Superior temporal gyrus (tissue), 1 donor: ENCODE data around the gene IFT57.
A peak's percentile ranks its signal among the peaks of the same experiment; 100 is the strongest.
"Not testable (repeated sequence)": the region's sequence is repeated elsewhere in the genome, so short reads cannot be mapped to it uniquely, and the experiment has no call there.

Experiments
- DNase-seq: peaks from one replicate; pipeline ENCODE4 v3.0.0-alpha.2; 2016; ENCODE audit errors: extremely low spot score

IFT57 gene

DNA sequence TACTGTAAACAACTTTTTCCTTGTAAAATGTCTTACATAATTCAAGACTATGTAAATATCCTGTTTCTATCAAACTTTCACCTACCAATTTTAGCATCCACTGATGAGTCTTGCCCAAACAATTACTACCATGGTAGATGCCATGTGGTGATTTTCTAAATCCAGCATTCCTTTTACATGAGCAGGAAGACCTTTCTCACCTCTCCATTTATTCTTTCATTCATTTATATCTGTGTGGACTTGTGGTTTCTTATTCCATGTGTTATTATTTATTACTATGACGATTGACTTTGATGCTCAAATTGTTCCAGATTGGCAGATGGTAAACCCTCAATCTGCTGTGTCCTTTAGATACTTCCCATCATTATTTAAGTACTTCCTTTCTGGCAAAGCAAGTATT lies 62.4 kb downstream of the IFT57 start:
- DNase-seq = no peak

DNA sequence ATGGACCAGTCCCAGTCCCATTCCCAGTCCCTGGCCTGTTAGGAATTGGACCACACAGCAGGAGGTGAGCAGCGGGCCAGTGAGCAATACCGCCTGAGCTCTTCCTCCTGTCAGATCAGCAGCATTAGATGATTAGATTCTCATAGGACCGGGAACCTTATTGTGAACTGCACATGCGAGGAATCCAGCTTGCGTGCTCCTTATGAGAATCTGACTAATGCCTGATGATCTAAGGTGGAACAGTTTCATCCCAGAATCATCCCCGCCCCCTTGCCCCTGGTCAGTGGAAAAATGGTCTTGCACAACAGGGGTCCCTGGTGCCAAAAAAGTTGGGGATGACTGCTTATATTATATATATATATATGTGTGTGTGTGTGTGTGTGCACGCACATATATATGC lies 63.1 kb downstream of the IFT57 start:
- DNase-seq = no peak

DNA sequence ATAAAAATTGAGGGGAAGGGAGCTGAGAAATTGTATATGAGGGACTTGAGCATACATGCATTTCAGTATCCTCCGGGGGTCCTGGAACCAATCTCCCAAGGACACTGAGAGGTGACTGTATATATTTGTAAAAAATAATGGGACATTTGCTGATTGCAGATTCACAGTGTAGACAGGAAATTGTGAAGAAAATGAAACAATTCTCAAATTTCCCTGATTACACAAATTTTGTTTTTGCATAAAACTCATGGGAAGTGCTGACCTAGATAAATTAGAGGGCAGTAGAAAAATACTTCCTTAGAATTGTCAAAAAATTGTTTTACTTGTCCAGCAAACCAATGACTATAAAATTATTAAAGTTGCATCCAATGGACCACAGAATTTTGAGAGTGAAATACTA lies 64.0 kb downstream of the IFT57 start:
- no peak for DNase-seq

DNA sequence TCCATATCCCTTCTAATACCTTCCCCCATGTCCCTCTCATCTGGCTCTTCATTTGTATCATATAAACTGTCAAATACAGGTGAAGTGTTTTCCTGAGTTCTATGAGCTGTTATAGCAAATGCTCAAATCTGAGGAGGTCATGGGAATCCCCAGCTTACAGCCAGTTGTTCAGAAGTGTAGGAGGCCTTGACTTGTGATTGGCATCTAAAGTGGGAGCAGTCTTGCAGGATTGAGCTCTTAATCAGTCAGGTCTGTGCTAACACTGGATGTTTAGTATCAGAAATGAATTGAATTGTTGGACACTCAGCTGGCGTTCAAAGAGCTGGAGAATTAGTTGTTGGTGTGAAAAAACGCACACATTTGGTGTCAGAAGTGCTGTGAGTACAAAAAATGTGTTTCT lies 65.0 kb downstream of the IFT57 start:
- no peak for DNase-seq

DNA sequence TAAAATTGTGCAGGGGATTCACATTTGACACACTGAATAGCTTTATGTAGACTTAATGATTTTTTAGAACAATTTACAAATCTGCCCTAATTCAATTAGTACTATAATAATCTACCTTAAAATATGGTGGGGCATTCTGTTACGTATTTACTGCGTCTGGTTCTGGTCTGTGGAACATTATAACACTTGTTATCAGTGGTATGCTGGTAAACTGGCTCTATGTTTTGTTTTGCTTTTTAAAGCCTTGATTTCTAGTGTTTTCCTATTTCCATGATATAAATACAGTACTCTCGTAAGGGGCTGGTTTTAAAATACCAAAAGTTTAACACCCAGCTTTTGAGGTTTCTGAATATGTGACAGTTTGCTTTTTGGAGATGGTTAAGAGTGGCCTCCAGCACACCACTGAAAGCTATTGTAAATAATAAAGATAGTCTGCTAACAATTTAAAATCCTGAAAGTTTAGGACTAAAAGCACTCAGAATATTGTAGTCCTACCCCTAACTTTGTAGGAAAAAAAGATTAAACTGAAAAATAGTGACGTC lies 65.8 kb downstream of the IFT57 start:
- no peak for DNase-seq

DNA sequence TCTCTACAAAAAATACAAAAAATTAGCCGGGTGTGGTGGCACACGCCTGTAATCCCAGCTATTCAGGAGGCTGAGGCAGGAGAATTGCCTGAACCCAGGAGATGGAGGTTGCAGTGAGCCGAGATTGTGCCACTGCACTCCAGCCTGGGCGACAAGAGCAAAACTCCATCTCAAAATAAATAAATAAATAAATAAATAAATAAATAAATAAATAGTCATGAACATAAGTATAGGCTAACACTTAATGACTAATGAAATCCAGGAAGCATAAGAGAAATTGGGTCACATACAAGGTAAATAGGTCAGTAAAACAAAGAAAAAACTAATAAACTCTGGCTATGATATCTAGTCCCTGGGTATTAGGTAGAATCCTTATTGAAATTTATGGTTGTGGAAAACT lies 66.6 kb downstream of the IFT57 start:
- not testable (repeated sequence) for DNase-seq

DNA sequence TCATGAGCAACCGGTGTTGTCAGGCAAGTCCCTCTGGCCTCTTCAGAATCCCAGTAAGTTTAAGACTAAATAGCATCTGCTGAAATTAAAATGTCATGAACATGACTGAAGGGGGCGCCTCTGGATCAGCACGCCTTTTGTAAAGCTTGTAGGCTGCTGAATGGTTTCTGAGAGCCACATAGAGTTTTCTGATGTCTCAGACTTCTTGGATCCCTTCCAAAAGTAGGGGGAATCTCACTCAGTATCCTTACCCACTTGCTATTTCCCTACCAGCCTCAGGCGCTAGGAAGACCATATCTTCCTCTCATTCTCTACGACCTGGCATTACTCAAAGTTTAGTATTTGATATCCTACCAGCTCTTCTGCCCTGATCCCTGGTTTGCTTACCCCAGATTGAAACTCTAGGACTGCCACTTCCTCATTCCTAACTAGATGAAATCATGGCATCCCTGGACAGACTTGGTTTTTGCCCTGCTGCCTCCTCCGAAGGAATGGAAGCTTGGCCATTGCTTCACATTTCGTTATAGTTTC lies 68.7 kb downstream of the IFT57 start:
- DNase-seq = no peak

DNA sequence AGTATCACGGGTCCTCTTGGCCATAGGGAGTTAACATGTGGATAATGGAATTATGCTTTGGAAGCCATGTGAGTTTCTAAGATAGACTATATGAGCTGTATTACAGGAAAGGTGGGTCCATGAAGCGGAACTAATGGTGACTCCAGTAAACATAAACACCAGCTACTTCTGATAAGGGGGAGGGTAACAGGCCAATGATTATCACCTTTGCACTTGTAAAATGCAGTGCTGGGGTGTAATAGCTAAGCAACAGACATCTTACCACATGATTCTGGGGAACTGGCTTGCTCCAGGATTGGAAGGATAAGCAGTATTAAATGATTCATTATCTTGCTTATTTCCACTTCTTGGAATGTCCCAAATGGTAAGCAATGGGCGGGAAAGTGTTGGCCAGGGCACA lies 70.0 kb downstream of the IFT57 start:
- no peak for DNase-seq

DNA sequence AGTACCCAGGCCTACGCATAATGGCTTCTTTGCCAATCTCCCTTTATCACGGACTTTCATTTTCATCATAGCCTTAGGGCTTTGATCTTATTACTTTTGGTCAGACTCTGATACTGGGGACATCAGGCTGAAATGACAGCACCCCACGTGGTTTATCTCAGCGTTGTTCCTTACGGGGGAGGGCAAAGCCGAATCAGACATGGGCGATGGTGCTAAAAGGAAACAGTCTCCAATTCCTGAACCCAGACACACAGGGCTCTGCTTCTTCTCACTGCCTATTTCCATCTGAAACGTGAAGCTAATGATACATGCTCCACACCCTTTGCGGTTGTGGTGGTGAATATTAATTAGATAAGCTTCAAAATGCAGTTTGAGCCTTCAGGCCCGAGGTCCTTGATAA lies 72.0 kb downstream of the IFT57 start:
- DNase-seq = no peak

DNA sequence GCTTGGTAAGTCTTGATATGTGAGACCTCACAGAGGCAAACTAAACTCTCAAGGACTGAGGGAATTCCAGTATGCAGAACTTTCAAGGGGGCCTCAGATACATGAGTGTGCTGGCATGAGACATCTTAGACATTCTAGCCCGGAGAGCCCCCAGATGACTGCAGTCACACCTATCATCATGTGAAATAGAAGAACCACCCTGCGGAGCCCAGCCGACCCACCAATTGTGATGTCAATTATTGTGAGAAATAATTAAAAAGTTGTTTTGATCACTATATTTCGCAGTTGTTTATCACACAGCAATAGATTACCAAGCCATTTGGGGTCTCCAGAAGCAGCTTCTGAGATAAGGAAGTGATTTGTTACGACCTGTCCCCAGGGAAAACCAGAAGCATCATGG lies 76.1 kb downstream of the IFT57 start:
- no peak for DNase-seq

DNA sequence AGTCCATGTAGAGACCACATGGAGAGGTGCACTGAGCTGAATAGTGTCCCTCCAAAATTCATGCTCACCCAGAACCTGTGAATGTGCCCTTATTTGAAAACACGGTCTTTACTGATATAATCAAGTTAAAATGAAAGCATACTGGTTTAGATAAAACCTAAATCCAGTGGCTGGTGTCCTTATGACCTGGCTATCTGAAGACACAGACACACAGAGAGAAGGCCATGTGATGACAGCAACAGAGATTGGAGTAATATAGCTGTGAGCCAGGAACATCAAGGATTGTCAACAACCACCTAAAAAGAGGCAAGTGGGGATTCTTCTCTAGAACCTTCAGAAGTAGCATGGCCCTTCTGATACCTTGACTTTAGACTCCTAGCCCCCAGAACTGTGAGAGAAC lies 76.6 kb downstream of the IFT57 start:
- DNase-seq = no peak

DNA sequence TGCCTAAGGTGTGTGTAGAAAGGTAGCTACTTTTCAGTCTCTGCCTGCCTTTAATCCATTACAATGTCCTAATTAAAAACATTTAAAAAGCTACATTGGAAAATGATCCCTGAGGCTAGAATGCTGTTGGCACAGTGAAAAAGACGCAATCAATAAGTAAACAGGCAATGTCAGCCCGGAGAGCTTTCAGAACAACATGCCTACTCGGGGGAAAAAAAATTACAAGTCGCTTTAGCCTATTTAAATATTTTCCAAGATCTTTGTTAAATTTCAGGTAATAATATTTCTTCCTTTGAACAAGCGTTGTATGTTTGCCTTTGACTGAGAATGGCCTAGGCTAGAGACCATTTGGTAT lies 84.8 kb downstream of the IFT57 start:
- DNase-seq = no peak

DNA sequence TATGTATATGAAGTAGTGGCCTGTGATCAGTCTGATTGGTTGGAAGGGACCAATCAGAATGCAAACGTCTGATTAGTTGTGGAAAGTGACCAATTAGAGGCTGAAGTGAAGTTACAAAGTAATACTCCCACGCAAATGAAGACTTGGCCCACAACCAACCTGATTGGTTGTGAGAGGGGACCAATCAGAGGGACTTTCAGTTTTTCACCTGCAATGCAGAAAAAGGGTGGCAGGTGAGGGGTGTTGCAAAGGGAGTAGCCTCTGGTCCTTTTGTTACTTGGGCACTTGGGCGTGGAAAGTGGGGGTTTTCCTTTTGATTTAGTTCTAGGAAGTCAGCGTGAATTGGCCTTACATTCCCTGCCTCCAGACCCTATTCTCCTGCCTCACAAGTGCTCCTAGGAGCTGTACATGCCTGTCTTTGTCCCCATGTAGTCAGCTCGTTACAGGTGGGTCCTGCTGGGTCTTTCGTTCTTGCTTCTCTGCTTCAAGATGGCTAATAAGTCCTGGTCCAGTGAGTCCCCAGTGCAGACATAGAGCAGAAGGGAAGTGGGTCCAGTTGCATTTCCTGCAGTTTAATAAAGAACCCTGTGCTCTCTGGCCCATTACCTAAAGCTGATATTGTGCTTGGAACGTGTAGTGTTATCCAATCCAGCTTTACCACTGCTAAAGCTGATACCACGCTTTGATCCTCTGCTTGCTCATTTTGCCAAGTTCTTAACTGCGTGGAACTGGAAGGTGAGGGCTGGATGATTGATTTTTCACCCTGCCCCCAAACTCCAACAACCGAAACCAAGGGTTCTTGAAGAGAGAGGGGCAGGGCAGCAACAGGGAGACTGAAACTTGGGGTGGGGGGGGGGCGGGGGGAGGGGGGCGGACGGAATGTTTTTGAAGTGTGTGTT lies 85.4 kb downstream of the IFT57 start:
- DNase-seq = no peak

DNA sequence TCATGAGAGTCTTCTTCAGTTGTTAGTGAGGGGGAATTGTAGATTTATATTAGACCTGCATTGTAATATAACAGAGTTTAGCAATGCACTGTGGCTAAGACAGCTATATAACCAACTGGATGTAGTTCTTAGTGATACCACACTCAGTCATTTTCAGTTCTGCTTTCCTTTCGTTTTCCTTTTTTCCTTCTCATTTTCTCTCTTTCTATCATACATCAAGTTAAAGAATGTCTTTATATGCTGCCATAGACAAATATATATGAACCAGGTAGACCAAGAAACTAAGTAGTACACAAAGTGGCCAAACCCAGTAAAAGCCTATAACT lies 87.7 kb downstream of the IFT57 start:
- DNase-seq = no peak

DNA sequence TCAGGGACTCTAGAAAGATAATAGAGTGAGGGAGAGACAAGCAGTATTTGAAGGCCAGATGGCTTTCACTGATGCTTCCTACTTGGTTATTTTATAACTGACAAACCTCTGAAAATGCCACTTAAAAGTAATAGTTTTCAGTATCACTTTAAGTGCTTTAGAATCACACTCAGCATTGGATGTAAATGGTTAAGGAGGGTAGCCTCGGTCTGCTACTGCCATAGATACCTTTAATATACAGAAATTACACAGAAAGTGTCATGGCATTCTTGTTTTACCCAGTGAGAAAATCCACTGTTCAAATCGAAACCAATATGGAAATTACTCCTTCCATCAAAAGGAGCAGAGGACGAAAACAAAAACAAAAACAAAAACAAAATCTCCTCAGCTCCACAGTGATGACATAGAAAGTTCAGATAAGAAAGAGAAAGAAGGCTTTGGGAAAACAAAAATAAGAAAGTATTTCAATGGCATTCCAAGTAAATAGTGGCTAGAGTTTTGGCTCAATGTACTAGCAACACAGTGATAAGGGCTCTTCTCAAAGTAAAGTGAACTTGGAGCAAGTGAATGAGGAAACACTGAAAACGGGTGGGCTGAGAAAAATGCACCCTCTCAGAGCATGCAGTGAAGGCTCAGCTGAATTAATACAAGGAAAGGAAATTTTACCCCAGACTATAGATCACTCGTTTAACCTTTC lies 88.2 kb downstream of the IFT57 start:
- no peak for DNase-seq

DNA sequence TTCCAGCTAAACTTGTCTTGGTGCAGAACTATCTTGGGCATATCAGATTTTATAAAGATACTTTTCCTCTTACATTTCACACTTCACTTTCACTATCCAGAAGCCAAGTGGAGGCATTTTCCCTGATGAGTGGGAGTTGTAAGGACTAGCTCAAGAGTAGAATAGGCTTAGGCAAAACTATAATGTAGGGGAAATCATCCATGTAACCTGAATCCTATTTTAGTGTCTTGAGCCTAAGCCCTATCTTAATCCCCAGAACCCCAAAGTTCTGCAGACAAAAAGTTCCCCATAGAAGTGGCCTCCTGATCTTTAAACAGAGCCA lies 89.2 kb downstream of the IFT57 start:
- no peak for DNase-seq

DNA sequence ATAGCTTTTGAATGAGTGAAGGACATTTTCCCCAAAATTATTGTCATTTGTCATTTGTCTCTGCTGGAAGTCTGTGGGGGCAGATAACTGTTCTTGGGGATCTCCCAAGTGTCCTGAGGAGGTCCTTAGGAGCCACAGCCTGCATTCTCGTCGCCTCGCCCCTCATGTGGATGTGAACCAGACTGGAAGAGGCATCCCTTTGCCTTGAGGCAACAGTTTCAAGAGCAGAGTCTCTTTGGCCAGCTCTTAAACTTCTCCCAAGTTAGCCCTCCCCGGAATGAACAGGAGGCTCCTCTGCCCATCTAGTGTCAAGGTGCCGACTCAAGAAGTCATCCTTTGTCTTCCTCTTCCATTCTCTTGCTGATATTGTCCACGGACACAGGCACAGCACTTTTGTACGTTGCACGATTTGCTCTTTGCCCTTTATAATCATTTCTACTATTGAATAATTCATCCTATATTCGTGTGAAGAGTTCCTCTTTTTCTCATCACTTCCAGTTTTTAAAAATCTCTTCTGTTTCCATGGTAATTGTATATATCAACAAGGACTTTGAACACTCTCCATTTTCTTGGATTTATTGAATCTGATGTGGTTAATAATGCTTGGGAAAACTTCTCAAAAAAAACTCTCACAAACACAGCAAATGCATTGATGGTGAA lies 90.6 kb downstream of the IFT57 start:
- DNase-seq = no peak

DNA sequence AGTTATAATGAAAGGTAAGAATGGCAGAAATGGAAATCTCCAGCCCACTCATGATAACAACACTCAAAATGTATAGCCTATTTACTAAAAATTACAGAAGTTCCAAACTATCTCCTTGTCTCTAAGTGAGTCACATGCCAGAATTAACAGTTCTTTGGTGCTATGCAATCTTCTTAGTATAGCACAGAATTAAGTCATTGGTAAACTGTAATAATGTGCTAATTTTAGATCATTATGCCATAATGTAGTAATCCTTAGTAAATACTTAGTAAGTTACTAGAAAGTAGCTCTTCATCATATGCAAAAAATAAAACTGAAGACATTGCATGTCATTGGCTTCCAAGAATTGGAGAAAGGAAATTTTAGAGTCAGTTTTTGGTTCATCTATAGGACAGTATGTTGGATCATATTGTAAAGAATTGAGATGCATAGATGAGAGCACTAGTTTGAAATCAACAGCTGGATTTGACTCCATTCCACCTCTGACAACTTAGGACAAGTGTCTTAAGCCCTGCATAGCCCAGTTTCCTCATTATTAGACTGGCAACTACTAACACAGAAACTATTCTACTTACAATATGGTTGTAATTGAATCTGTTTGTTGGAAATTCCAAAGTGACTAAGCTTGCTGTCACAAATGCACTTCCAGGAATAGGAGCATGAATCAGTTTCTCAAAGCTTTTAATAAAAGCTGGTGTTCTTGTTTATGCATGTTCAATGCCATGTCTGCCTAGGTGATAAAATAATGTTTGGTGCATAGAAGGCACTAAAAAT lies 91.3 kb downstream of the IFT57 start:
- peak; percentile 38 for DNase-seq

DNA sequence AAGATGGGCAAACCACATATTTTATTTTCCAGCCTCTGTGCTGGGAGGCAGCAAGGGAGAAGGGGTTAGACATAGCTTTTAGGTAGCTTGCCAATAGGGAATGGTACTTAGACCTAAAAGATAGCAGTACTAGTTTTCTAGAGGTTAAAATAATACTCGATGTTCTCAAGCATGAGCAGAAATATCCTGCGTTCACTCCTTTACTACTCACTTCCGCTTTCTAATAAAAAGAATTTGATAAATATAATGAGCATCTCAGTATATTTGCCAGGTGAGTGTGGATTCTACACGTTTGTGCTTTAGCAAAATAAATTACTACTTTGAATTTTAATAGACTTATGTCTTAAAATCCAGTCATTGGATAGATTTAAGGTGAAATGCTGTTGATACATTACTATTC lies 92.0 kb downstream of the IFT57 start:
- no peak for DNase-seq

DNA sequence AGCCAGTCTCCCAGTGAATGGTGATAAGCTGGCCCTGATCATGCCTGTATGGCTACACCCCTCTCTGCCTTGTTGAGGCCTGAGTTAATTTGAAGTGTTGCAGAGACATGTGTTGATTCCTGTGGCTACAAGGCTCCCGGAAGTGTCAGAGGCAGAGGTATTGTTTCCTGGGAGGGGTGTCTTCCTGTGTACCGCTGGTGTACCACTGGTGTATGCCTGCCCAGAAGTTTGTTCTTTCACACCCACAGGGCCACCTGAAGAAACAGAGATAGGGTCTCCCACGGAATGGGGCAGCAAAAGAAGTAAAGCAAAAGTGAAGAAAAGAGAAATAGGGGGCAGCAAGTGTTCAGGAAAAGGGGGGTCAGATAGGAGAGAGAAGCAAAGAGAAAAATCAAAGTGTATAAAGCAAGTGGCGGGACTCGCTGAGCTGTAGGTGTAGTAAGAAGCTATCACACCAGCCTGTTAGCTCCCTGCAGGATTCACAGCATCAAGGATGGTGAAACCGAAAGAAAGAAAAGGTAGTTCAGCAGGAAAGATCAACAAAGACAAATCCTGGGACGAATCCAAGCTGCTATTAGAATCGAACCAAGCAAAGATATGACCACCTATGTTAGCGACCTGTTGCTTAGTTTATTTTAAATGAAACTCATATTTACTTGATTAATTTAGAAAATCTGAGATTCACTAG lies 94.8 kb downstream of the IFT57 start:
- DNase-seq = no peak

DNA sequence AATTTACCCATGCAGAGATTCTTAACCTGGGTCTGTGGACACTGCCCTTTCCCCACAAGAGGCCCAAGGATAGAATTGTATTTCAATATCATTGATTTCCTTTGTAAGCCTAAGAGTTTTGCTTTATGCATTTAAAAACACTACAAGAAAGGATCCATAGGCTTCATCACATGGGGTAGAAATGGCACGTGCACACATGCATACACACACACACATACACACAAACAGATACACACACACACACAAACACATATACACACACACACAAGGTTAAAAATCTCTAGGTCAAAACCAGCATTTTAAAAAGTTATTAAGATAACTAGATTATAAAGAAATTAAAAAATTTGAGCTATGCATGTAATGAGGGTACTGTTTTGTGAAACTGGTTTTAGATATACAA lies 95.9 kb downstream of the IFT57 start:
- DNase-seq = no peak
